ENCODE results near the gene CARD10. TPM values are rescaled to one million over a fixed set of nuclear protein-coding genes. Genes with fewer than 3 reads are reported as not detected.

Gene CARD10
- polyA plus RNA-seq, 1 of the 3 experiments (the other 2 are of a cell fraction), result 14.5 TPM

GRCh38 chr22:37505565-37505964 lies 13.7 kb downstream of the CARD10 start:
- ChIA-PET POLR2A (interaction anchor here (0.6 kb wide), 1 partner anchor 458 kb away, joined by 3 read pairs; no protein-coding TSS in a partner anchor), CTCF (interaction anchor here (1.1 to 2.1 kb wide), 4 partner anchors 29 to 101 kb away, joined by 3 to 10 read pairs (median 4); no protein-coding TSS in a partner anchor)
- TF ChIP-seq NFIC (IDR thresholded peaks at IDR 0.05; ENCODE audit: borderline replicate concordance) (no peak), IRF3 (IDR thresholded peaks at IDR 0.05; ENCODE audit: low read depth, low read length) (no peak), RFX5 (IDR thresholded peaks at IDR 0.05; ENCODE audit: low read length) (no peak), TEAD4 (IDR thresholded peaks at IDR 0.05; ENCODE audit: borderline replicate concordance, insufficient read depth) (no peak), EZH2phosphoT487 (IDR thresholded peaks at IDR 0.05; ENCODE audit: borderline replicate concordance, low read depth) (no peak), FOSL2 (IDR thresholded peaks at IDR 0.05; ENCODE audit: borderline replicate concordance, low read depth) (no peak), JUND (IDR thresholded peaks at IDR 0.05) (no peak), NRF1 (IDR thresholded peaks at IDR 0.05; ENCODE audit: low read depth, low read length) (no peak), ZBTB33 (IDR thresholded peaks at IDR 0.05; ENCODE audit: borderline replicate concordance, low read depth) (no peak), FOXJ3 (CRISPR knock-in tag; IDR thresholded peaks at IDR 0.05) (no peak), PBX3 (IDR thresholded peaks at IDR 0.05) (no peak), POLR2AphosphoS5 (IDR thresholded peaks at IDR 0.05; ENCODE audit: low read depth, low read length) (no peak), GABPA (IDR thresholded peaks at IDR 0.05; ENCODE audit: low read depth) (no peak), SMC3 (IDR thresholded peaks at IDR 0.05; ENCODE audit: low read depth, low read length) (no peak), ELF1 (IDR thresholded peaks at IDR 0.05) (no peak), CHD2 (IDR thresholded peaks at IDR 0.05; ENCODE audit: low read length, partially characterized antibody) (no peak)

More at GRCh38 chr22:37505565-37505964, 13.7 kb downstream of the CARD10 start:
- H3K4me3 ChIP-seq (ENCODE audit: low read depth in 2 of 2, low read length in 1 of 2), result no peak overlapping the region
- H3K36me3 ChIP-seq (replicated peaks in 1 of 2; ENCODE audit: control insufficient read depth in 1 of 2, insufficient read depth in 2 of 2, low read length in 1 of 2), result peaks cover 0 to 6% of the 10 kb centered on the region in 2 experiments
- H3K27ac ChIP-seq (ENCODE audit: low read depth in 2 of 2, low read length in 1 of 2), result no peak overlapping the region
- 95% methylated on average over 4 of the region's 4 CpGs for WGBS (ENCODE audit: low lambda C conversion rate)
- no peak overlapping the region for H3K4me2 ChIP-seq
- H3K9me2 ChIP-seq, result no peaks in the 10 kb centered on the region
- H3K4me1 ChIP-seq (ENCODE audit: control insufficient read depth in 1 of 2, insufficient read depth in 2 of 2, low read depth in 1 of 2, low read length in 1 of 2), result peaks cover 10 to 39% of the 10 kb centered on the region in 2 experiments; a peak in 2 of 4 replicates
- H4K20me1 ChIP-seq (ENCODE audit: insufficient read depth), result no peaks in the 10 kb centered on the region
- no peaks in the 10 kb centered on the region for H3K27me3 ChIP-seq (ENCODE audit: insufficient read depth)
- no peak overlapping the region for H2AFZ ChIP-seq (ENCODE audit: low read depth)
- H3K9me3 ChIP-seq, result no peaks in the 10 kb centered on the region
- H3K79me2 ChIP-seq (ENCODE audit: insufficient read depth), result no peaks in the 10 kb centered on the region
- no peak overlapping the region for H3K9ac ChIP-seq
- DNase-seq, result no peak
- peaks cover 3% of the 10 kb centered on the region for H3F3A ChIP-seq (replicated peaks; ENCODE audit: insufficient read depth)

All from SK-N-SH (cell line).